IMR-90 (cell line): ENCODE measurements around the gene LAMA3. TPM values are rescaled to one million over a fixed set of nuclear protein-coding genes. Genes with fewer than 3 reads are reported as not detected.

Source experiments
- ATAC-seq: fragments of 200-7000 bp; cut with Tn5 transposase; 2 replicates; pipeline ENCODE4 v1.9.1; 2020; ENCODE audit warnings: low read depth, mild to moderate bottlenecking, moderate library complexity
- BruUV-seq: library from RNA; stranded (reverse); fragments of 400-500 nt; replicated peaks from 2 replicates; lab custom pipeline; 2021; lab: Mats Ljungman, UMichigan
- CTCF ChIA-PET: fragments of 300-600 bp; formaldehyde crosslinking; extraction: SDS; loops from one replicate; lab custom pipeline; 2021; ENCODE audit warnings: antibody characterized with exemption; lab: Yijun Ruan, JAX
- POLR2A ChIA-PET: fragments of 300-600 bp; sonication (Branson Sonifier 250); formaldehyde crosslinking; loops from one replicate; lab custom pipeline; 2022; ENCODE audit warnings: antibody characterized with exemption; ENCODE audit not compliant: unreplicated experiment; lab: Charles Lee
- DNase-seq: peaks from one replicate; pipeline ENCODE4 v3.0.0; 2013
- H2AFZ ChIP-seq: replicated peaks from 2 replicates; pipeline ENCODE3; 2013; ENCODE audit warnings: low read length, mild to moderate bottlenecking; ENCODE audit not compliant: poor library complexity
- H2AK5ac ChIP-seq: 2 replicates; pipeline ENCODE4 v1.6.1; 2013; ENCODE audit warnings: low read depth, low read length, inconsistent platforms
- H2AK9ac ChIP-seq: replicated peaks from 2 replicates; pipeline ENCODE3; 2013; ENCODE audit warnings: mild to moderate bottlenecking, low read depth, low read length, moderate library complexity; ENCODE audit not compliant: poor library complexity
- H2BK120ac ChIP-seq: 2 replicates; pipeline ENCODE4 v1.6.1; 2013; ENCODE audit warnings: low read depth, low read length, inconsistent platforms
- H2BK15ac ChIP-seq: 3 replicates; pipeline ENCODE4 v1.6.1; 2013; ENCODE audit warnings: low read depth, low read length, inconsistent platforms
- H2BK20ac ChIP-seq: 2 replicates; pipeline ENCODE4 v1.6.1; 2013; ENCODE audit warnings: low read depth, mild to moderate bottlenecking, inconsistent platforms, low read length, moderate library complexity
- H2BK5ac ChIP-seq: 2 replicates; pipeline ENCODE4 v1.6.1; 2013; ENCODE audit warnings: mild to moderate bottlenecking, low read depth, low read length, inconsistent platforms; ENCODE audit not compliant: poor library complexity, severe bottlenecking
- H3K14ac ChIP-seq: replicated peaks from 2 replicates; pipeline ENCODE4 v1.6.1; 2013; ENCODE audit warnings: low read depth, low read length, inconsistent platforms
- H3K18ac ChIP-seq: 2 replicates; pipeline ENCODE4 v1.6.1; 2013; ENCODE audit warnings: low read depth, low read length, control low read depth
- H3K23ac ChIP-seq: 2 replicates; pipeline ENCODE4 v1.6.1; 2013; ENCODE audit warnings: low read depth, low read length, inconsistent platforms
- H3K27ac ChIP-seq: 2 replicates; pipeline ENCODE4 v1.5.1; 2013; ENCODE audit warnings: mild to moderate bottlenecking, control low read depth, low read length; ENCODE audit not compliant: insufficient read depth
- H3K27me3 ChIP-seq: 2 replicates; pipeline ENCODE4 v1.6.1; 2013; ENCODE audit warnings: low read length; ENCODE audit not compliant: control insufficient read depth, insufficient read depth
- H3K36me3 ChIP-seq: 2 replicates; pipeline ENCODE4 v1.6.1; 2013; ENCODE audit warnings: low read length, mixed read lengths; ENCODE audit not compliant: control insufficient read depth, insufficient read depth
- H3K4ac ChIP-seq: 2 replicates; pipeline ENCODE4 v1.6.1; 2013; ENCODE audit warnings: low read depth, low read length, inconsistent platforms
- H3K4me1 ChIP-seq: 2 replicates; pipeline ENCODE4 v1.6.1; 2013; ENCODE audit warnings: low read length, mixed read lengths; ENCODE audit not compliant: control insufficient read depth, insufficient read depth
- H3K4me2 ChIP-seq: 2 replicates; pipeline ENCODE4 v1.6.1; 2013; ENCODE audit warnings: low read depth, mild to moderate bottlenecking, control low read depth, low read length, moderate library complexity
- H3K4me3 ChIP-seq: 2 replicates; pipeline ENCODE4 v1.5.1; 2013; ENCODE audit warnings: low read depth, mild to moderate bottlenecking, control low read depth, low read length, moderate library complexity; ENCODE audit not compliant: insufficient read depth
- H3K56ac ChIP-seq: 2 replicates; pipeline ENCODE4 v1.6.1; 2013; ENCODE audit warnings: low read length, inconsistent platforms; ENCODE audit not compliant: insufficient read depth; ENCODE audit errors: extremely low read depth
- H3K79me1 ChIP-seq, 2 experiments: 2 replicates each; pipeline ENCODE4 v1.6.1; 2013; ENCODE audit warnings: low read length in 2 of 2, inconsistent platforms in 1 of 2, low read depth in 1 of 2
- H3K9ac ChIP-seq: 2 replicates; pipeline ENCODE4 v1.6.1; 2013; ENCODE audit warnings: low read depth, low read length, control low read depth
- H3K9me1 ChIP-seq: 2 replicates; pipeline ENCODE4 v1.6.1; 2013; ENCODE audit warnings: low read length, inconsistent platforms; ENCODE audit not compliant: insufficient read depth
- H3K9me3 ChIP-seq: 2 replicates; pipeline ENCODE4 v1.6.1; 2013; ENCODE audit warnings: low read length; ENCODE audit not compliant: control insufficient read depth, insufficient read depth
- H4K20me1 ChIP-seq: 2 replicates; pipeline ENCODE4 v1.6.1; 2013; ENCODE audit warnings: low read length, inconsistent platforms; ENCODE audit not compliant: insufficient read depth
- H4K5ac ChIP-seq: 2 replicates; pipeline ENCODE4 v1.6.1; 2013; ENCODE audit warnings: mild to moderate bottlenecking, low read depth, low read length, control low read depth
- H4K8ac ChIP-seq, 2 experiments: 2 replicates each; pipeline ENCODE4 v1.6.1; 2013; ENCODE audit warnings: low read depth in 2 of 2, low read length in 2 of 2, control low read depth in 1 of 2, inconsistent platforms in 1 of 2
- H4K91ac ChIP-seq: 2 replicates; pipeline ENCODE4 v1.6.1; 2013; ENCODE audit warnings: low read depth, low read length, inconsistent platforms; ENCODE audit not compliant: insufficient read depth
- CEBPB ChIP-seq: IDR thresholded peaks from 2 replicates; pipeline ENCODE4 v1.6.1; 2012; ENCODE audit warnings: low read depth, low read length, improper control_type of control experiment
- CHD1 ChIP-seq: IDR thresholded peaks from 2 replicates; pipeline ENCODE4 v1.6.1; 2012; ENCODE audit warnings: low read depth, low read length, improper control_type of control experiment
- CTCF ChIP-seq: conservative IDR thresholded peaks from 2 replicates; pipeline ENCODE4 v1.5.1; 2012; ENCODE audit warnings: mild to moderate bottlenecking, low read depth, low read length, improper control_type of control experiment
- ELK1 ChIP-seq: fragments of 150-350 bp; IDR thresholded peaks from 2 replicates; pipeline ENCODE4 v1.6.1; 2016; ENCODE audit warnings: low read depth, mild to moderate bottlenecking, low read length, moderate library complexity, borderline replicate concordance
- MAZ ChIP-seq: IDR thresholded peaks from 2 replicates; pipeline ENCODE4 v1.6.1; 2012; ENCODE audit warnings: low read depth, mild to moderate bottlenecking, low read length, improper control_type of control experiment, moderate library complexity, borderline replicate concordance
- NFE2L2 ChIP-seq: fragments of 150-350 bp; IDR thresholded peaks from 2 replicates; pipeline ENCODE4 v1.6.1; 2016; ENCODE audit warnings: low read depth, mild to moderate bottlenecking, low read length
- POLR2A ChIP-seq: IDR thresholded peaks from 2 replicates; pipeline ENCODE4 v1.6.1; 2012; ENCODE audit warnings: mild to moderate bottlenecking, low read depth, low read length
- RCOR1 ChIP-seq: IDR thresholded peaks from 2 replicates; pipeline ENCODE4 v1.6.1; 2012; ENCODE audit warnings: mild to moderate bottlenecking, low read length, improper control_type of control experiment; ENCODE audit not compliant: insufficient replicate concordance
- RFX5 ChIP-seq: IDR thresholded peaks from 2 replicates; pipeline ENCODE4 v1.8.0; 2012; ENCODE audit warnings: low read depth, mild to moderate bottlenecking, low read length, moderate library complexity
- SMC3 ChIP-seq: fragments of 150-350 bp; IDR thresholded peaks from 2 replicates; pipeline ENCODE4 v1.6.1; 2016; ENCODE audit warnings: low read depth, mild to moderate bottlenecking, antibody characterized with exemption, low read length, moderate library complexity
- WGBS, 2 experiments: methylation state at CpG; one replicate each; pipeline versions ENCODE4 v1.1.5 to v1.1.7; 2013; ENCODE audit warnings: missing lambda C conversion rate in 2 of 2; ENCODE audit not compliant: insufficient read length in 1 of 2; ENCODE audit errors: extremely low coverage in 2 of 2; 5-methylcytosine and 5-hydroxymethylcytosine counted together
- dilution Hi-C: fragments of 300-500 bp; cut with HindIII; formaldehyde crosslinking; loops from one replicate; pipeline ENCODE4 v1.14.3; 2018; ENCODE audit warnings: low sequenced_read_pairs; ENCODE audit not compliant: unreplicated experiment
- in situ Hi-C: fragments of 300-500 bp; cut with MboI; formaldehyde crosslinking; loops from 3 replicates; pipeline ENCODE4 v1.14.3; 2019; ENCODE audit warnings: low sequenced_read_pairs, inconsistent platforms, mixed read lengths
- intact Hi-C: fragments of 100-400 bp; cut with micrococcal nuclease; formaldehyde crosslinking; loops from 2 replicates; pipeline ENCODE4 v1.10.0; 2022
- polyA plus RNA-seq, 3 experiments: library from polyadenylated mRNA; depleted of rRNA; stranded (reverse); fragments of >200 nt; gene quantifications; 2 replicates each; pipeline ENCODE4 v1.2.3, GENCODE V29; 2012; ENCODE audit warnings: low replicate concordance in 1 of 3
- total RNA-seq: library from RNA; depleted of rRNA; stranded (reverse); fragments of >200 nt; gene quantifications from 2 replicates; pipeline ENCODE4 v1.2.3, GENCODE V29; 2012

LAMA3 gene
- total and polyA plus RNA-seq, 2 of the 4 experiments (the other 2 are of a cell fraction), result 0.18 to 0.19 TPM

- intact Hi-C loops, result loop anchor here (5.0 kb wide), 1 partner anchor 91 kb away; no protein-coding TSS in a partner anchor
- no peak overlapping the region for H2AK9ac ChIP-seq
- H3K4me3 ChIP-seq, result no peak overlapping the region
- no peak overlapping the region for H3K27ac ChIP-seq
- H3K27me3 ChIP-seq, result no peaks in the 10 kb centered on the region; the same call in 1 of the 2 replicates
- no peak overlapping the region for H2BK5ac ChIP-seq
- WGBS, 2 experiments, result 21% methylated on average over 2 of the region's 6 CpGs; no CpG with 5 or more reads in 1 of the 2 experiments
- no peak overlapping the region for H3K9ac ChIP-seq
- in situ Hi-C loops, result loop anchor here (10.0 kb wide), 1 partner anchor 299 kb away; no protein-coding TSS in a partner anchor
- dilution Hi-C loops, result no loop called here
- no peak overlapping the region for H4K5ac ChIP-seq
- no peak overlapping the region for H3K23ac ChIP-seq
- peak; percentile 70 for DNase-seq
- no peak overlapping the region for H4K91ac ChIP-seq
- H3K14ac ChIP-seq, result no peak overlapping the region
- H3K9me3 ChIP-seq, result no peaks in the 10 kb centered on the region
- no peaks in the 10 kb centered on the region; the same call in 1 of the 2 replicates for H3K36me3 ChIP-seq
- H3K56ac ChIP-seq, result no peak overlapping the region
- ChIA-PET CTCF (no interaction called here), POLR2A (no interaction called here)
- no peaks in the 10 kb centered on the region for H4K20me1 ChIP-seq
- H2BK120ac ChIP-seq, result no peak overlapping the region
- H3K9me1 ChIP-seq, result 0 out of 2 replicates have a peak, but pooled peaks cover 2% of the 10 kb centered on the region
- H3K79me1 ChIP-seq, result no peaks in the 10 kb centered on the region
- no peak overlapping the region for H3K4ac ChIP-seq
- no peaks in the 10 kb centered on the region for H3K4me1 ChIP-seq
- H2AFZ ChIP-seq, result peak overlapping the region; percentile 18
- no peak overlapping the region for H3K18ac ChIP-seq
- no peak overlapping the region for H2AK5ac ChIP-seq
- no peak overlapping the region for H2BK15ac ChIP-seq
- H3K4me2 ChIP-seq, result no peak overlapping the region
- BruUV-seq, result no TSS peak
- H2BK20ac ChIP-seq, result no peak overlapping the region
- H4K8ac ChIP-seq, result no peak overlapping the region
- no peak for TF ChIP-seq CEBPB
- no peak for TF ChIP-seq CTCF
- TF ChIP-seq RCOR1, result no peak
- no peak for TF ChIP-seq MAZ
- TF ChIP-seq ELK1, result no peak
- TF ChIP-seq SMC3, result no peak
- TF ChIP-seq CHD1, result no peak
- TF ChIP-seq POLR2A, result no peak
- TF ChIP-seq RFX5, result no peak
- no peak for TF ChIP-seq NFE2L2
- no peak; the same call in 1 of the 2 replicates for ATAC-seq
These were observed 136.7 kb downstream of the LAMA3 start for GRCh38 chr18:23825978-23826405.
